ENCODE measurements around the gene PPP1R12B.
"Not testable (repeated sequence)": the region's sequence is repeated elsewhere in the genome, so short reads cannot be mapped to it uniquely, and the experiment has no call there.

- not testable (repeated sequence) for TF ChIP-seq CTCF (conservative IDR thresholded peaks at IDR 0.05; ENCODE audit: low read length); EZH2phosphoT487 (IDR thresholded peaks at IDR 0.05; ENCODE audit: borderline replicate concordance, low read depth, low read length)
Observed at GRCh38 chr1:202530686-202531085, 182.2 kb downstream of the PPP1R12B start.

Data from OCI-LY7 (cell line).